Liver (tissue), 9 donors: ENCODE measurements around the gene RERE. TPM values are rescaled to one million over a fixed set of nuclear protein-coding genes. Genes with fewer than 3 reads are reported as not detected.

Experiments
- DNase-seq: peaks from one replicate; pipeline ENCODE4 v3.0.0-alpha.2; 2017; ENCODE audit warnings: low spot score
- H3K27ac ChIP-seq, 2 donors: one replicate each; pipeline ENCODE4 v1.7.0; 2013; ENCODE audit warnings: inconsistent platforms in 2 of 2, low read length in 2 of 2, control low read depth in 1 of 2, low read depth in 1 of 2, mild to moderate bottlenecking in 1 of 2
- H3K27me3 ChIP-seq, 4 donors: one replicate each; pipeline versions ENCODE4 v1.6.1 to v1.7.0; 2013; ENCODE audit warnings: low read length in 3 of 4, inconsistent platforms in 1 of 4, mild to moderate bottlenecking in 1 of 4, moderate library complexity in 1 of 4; ENCODE audit not compliant: control insufficient read depth in 4 of 4, insufficient read depth in 4 of 4
- H3K36me3 ChIP-seq, 4 donors: one replicate each; pipeline versions ENCODE4 v1.6.1 to v1.7.0; 2013; ENCODE audit warnings: low read length in 3 of 4, mild to moderate bottlenecking in 3 of 4, low read depth in 1 of 4, moderate library complexity in 1 of 4; ENCODE audit not compliant: control insufficient read depth in 4 of 4, insufficient read depth in 3 of 4
- H3K4me1 ChIP-seq, 4 donors: one replicate each; pipeline versions ENCODE4 v1.6.1 to v1.7.0; 2013; ENCODE audit warnings: low read length in 3 of 4, mild to moderate bottlenecking in 3 of 4, moderate library complexity in 1 of 4; ENCODE audit not compliant: control insufficient read depth in 4 of 4, insufficient read depth in 4 of 4
- H3K4me3 ChIP-seq, 3 donors: one replicate each; pipeline versions ENCODE4 v1.6.1 to v1.7.0; 2013; ENCODE audit warnings: low read length in 3 of 3, control low read depth in 1 of 3, low read depth in 1 of 3, mild to moderate bottlenecking in 1 of 3
- H3K9ac ChIP-seq, 2 donors: one replicate each; pipeline ENCODE4 v1.7.0; 2013; ENCODE audit warnings: low read length in 2 of 2, mild to moderate bottlenecking in 2 of 2, moderate library complexity in 2 of 2, control low read depth in 1 of 2, low read depth in 1 of 2
- H3K9me3 ChIP-seq, 4 donors: one replicate each; pipeline versions ENCODE4 v1.6.1 to v1.7.0; 2013; ENCODE audit warnings: low read length in 3 of 4; ENCODE audit not compliant: control insufficient read depth in 4 of 4
- ATF3 ChIP-seq: IDR thresholded peaks from 2 replicates; pipeline ENCODE4 v1.6.1; 2016; ENCODE audit warnings: antibody characterized with exemption
- EGR1 ChIP-seq, 2 donors: IDR thresholded peaks; 2 replicates each; pipeline ENCODE4 v1.6.1; 2016 to 2018; ENCODE audit warnings: antibody characterized with exemption in 2 of 2, low read depth in 2 of 2
- FOXA1 ChIP-seq: IDR thresholded peaks from 2 replicates; pipeline ENCODE4 v1.6.1; 2016; ENCODE audit warnings: antibody characterized with exemption
- FOXA2 ChIP-seq: IDR thresholded peaks from 2 replicates; pipeline ENCODE4 v1.6.1; 2016; ENCODE audit warnings: antibody characterized with exemption
- GABPA ChIP-seq, 2 donors: IDR thresholded peaks in 1 of 2; conservative IDR thresholded peaks in 1 of 2; 2 replicates each; pipeline ENCODE4 v1.6.1; 2016; ENCODE audit warnings: antibody characterized with exemption in 2 of 2, mild to moderate bottlenecking in 1 of 2, moderate library complexity in 1 of 2
- HNF4A ChIP-seq, 2 donors: conservative IDR thresholded peaks; 2 replicates each; pipeline ENCODE4 v1.6.1; 2016; ENCODE audit warnings: antibody characterized with exemption in 2 of 2, mild to moderate bottlenecking in 2 of 2
- JUND ChIP-seq, 2 donors: IDR thresholded peaks; 2 replicates each; pipeline ENCODE4 v1.6.1; 2016; ENCODE audit warnings: antibody characterized with exemption in 2 of 2
- NR2F2 ChIP-seq: IDR thresholded peaks from 2 replicates; pipeline ENCODE4 v1.6.1; 2016; ENCODE audit warnings: antibody characterized with exemption
- RAD21 ChIP-seq, 2 donors: IDR thresholded peaks; 2 replicates each; pipeline ENCODE4 v1.6.1; 2016; ENCODE audit warnings: antibody characterized with exemption in 2 of 2, mild to moderate bottlenecking in 2 of 2
- REST ChIP-seq: IDR thresholded peaks from 2 replicates; pipeline ENCODE4 v1.6.1; 2016; ENCODE audit warnings: antibody characterized with exemption, mild to moderate bottlenecking
- RXRA ChIP-seq, 2 donors: IDR thresholded peaks; 2 replicates each; pipeline ENCODE4 v1.6.1; 2017 to 2018; ENCODE audit warnings: antibody characterized with exemption in 2 of 2, mild to moderate bottlenecking in 1 of 2
- SP1 ChIP-seq: IDR thresholded peaks from 2 replicates; pipeline ENCODE4 v1.6.1; 2018; ENCODE audit warnings: antibody characterized with exemption, mild to moderate bottlenecking
- TAF1 ChIP-seq: conservative IDR thresholded peaks from 2 replicates; pipeline ENCODE4 v1.6.1; 2016; ENCODE audit warnings: antibody characterized with exemption, mild to moderate bottlenecking
- YY1 ChIP-seq: IDR thresholded peaks from 2 replicates; pipeline ENCODE4 v1.6.1; 2016; ENCODE audit warnings: antibody characterized with exemption, mild to moderate bottlenecking
- WGBS: extraction: QIAGEN DNeasy Blood & Tissue Kit; methylation state at CpG from one replicate; pipeline ENCODE4 v1.1.7; 2013; 5-methylcytosine and 5-hydroxymethylcytosine counted together
- polyA plus RNA-seq, 2 donors: library from polyadenylated mRNA; stranded (reverse) in 1 of 2; unstranded in 1 of 2; fragments of 200-250 nt in 1 of 2; fragments of >200 nt in 1 of 2; fragmentation: Nextera tagmentation in 1 of 2; extraction: Ambion mirVana in 1 of 2; gene quantifications; one replicate each; pipeline versions ENCODE4 v1.2.1 to v1.2.3, GENCODE V29; 2013 to 2015
- total RNA-seq, 2 donors: library from RNA; depleted of rRNA; stranded (reverse); fragments of >200 nt; gene quantifications; one replicate each; pipeline ENCODE4 v1.2.3, GENCODE V29; 2014
- TF ChIP-seq, protein P1 (sequence below): IDR thresholded peaks from 2 replicates; pipeline ENCODE4 v1.6.1; 2016; ENCODE audit warnings: antibody characterized with exemption
- donor health status: healthy.
- donor health status: healthy.
- donor health status: healthy.
- donor health status: healthy.
- donor health status: healthy.

RERE gene
- total and polyA plus RNA-seq, 4 donors = 9.8 to 49.1 (median 24.8) TPM

DNA sequence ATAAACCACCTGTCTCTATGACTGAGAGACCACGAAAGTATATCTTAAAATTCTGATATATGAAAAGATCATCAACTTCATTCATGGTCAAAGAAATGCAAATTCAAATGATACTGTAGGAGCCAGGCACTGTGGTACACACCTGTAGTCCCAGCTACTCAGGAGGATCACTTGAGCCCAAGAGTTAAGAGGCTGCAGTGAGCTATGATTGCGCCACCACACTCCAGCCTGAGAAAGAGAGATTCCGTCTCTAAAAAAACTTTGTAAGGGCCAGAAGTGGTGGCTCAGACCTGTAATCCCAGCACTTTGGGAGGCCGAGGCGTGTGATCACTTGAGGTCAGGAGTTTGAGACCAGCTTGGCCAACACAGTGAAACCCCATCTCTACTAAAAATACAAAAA lies 17.0 kb downstream of the RERE start:
- no peaks in the 10 kb centered on the region for H3K4me1 ChIP-seq

DNA sequence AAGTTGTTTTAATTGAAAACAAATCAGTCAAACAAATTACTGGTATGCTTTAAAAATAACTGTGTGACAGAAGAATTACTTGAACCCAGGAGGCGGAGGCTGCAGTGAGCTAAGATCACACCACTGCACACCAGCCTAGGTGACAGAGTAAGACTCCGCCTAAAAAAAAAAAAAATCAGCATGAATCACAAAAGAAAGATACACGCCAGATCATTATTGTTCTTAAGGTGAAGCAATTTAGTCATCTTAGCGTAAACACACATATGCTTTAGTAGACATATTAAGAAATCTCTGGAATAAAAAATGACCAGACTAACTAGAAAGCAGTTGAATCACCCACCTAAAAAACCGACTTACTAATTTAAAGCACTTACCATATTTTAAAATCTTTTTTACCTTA lies 20.2 kb downstream of the RERE start:
- Histone ChIP-seq H3K9ac (no peak overlapping the region), H3K36me3 (no peaks in the 10 kb centered on the region), H3K9me3 (no peaks in the 10 kb centered on the region), H3K27ac (no peak overlapping the region), H3K4me1 (no peaks in the 10 kb centered on the region), H3K27me3 (no peaks in the 10 kb centered on the region), H3K4me3 (no peak overlapping the region)
- DNase-seq = no peak
- 92% methylated on average over 5 of the region's 5 CpGs for WGBS
- TF ChIP-seq NR2F2 (no peak), FOXA2 (no peak), TAF1 (no peak), RXRA (IDR thresholded peaks at IDR 0.05) (no peak)

More for the DNA sequence above, 17.0 kb downstream of the RERE start:
- no peak overlapping the region for H3K4me3 ChIP-seq
- DNase-seq = no peak
- H3K27me3 ChIP-seq = no peaks in the 10 kb centered on the region
- no peaks in the 10 kb centered on the region for H3K9me3 ChIP-seq
- no peak overlapping the region for H3K27ac ChIP-seq
- H3K9ac ChIP-seq = no peak overlapping the region
- TF ChIP-seq SP1 (no peak), EGR1 (IDR thresholded peaks at IDR 0.05; ENCODE audit: low read depth in 2 of 2) (no peak), TAF1 (no peak), REST (no peak), RAD21 (IDR thresholded peaks at IDR 0.05) (no peak), JUND (IDR thresholded peaks at IDR 0.05) (no peak), HNF4A (conservative IDR thresholded peaks at IDR 0.05) (no peak), FOXA1 (no peak), RXRA (IDR thresholded peaks at IDR 0.05) (no peak), GABPA (IDR thresholded peaks at IDR 0.05 in 1 of 2, conservative IDR thresholded peaks at IDR 0.05 in 1 of 2) (no peak)
- TF ChIP-seq, protein P1, sequence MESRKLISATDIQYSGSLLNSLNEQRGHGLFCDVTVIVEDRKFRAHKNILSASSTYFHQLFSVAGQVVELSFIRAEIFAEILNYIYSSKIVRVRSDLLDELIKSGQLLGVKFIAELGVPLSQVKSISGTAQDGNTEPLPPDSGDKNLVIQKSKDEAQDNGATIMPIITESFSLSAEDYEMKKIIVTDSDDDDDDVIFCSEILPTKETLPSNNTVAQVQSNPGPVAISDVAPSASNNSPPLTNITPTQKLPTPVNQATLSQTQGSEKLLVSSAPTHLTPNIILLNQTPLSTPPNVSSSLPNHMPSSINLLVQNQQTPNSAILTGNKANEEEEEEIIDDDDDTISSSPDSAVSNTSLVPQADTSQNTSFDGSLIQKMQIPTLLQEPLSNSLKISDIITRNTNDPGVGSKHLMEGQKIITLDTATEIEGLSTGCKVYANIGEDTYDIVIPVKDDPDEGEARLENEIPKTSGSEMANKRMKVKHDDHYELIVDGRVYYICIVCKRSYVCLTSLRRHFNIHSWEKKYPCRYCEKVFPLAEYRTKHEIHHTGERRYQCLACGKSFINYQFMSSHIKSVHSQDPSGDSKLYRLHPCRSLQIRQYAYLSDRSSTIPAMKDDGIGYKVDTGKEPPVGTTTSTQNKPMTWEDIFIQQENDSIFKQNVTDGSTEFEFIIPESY = no peak
- 96% methylated on average over 5 of the region's 5 CpGs for WGBS
- H3K36me3 ChIP-seq = no peaks in the 10 kb centered on the region

GRCh38 chr1:8796812-8797211 lies 20.6 kb downstream of the RERE start:
- Histone ChIP-seq H3K9ac (no peak overlapping the region), H3K4me3 (no peak overlapping the region), H3K36me3 (no peaks in the 10 kb centered on the region), H3K4me1 (no peaks in the 10 kb centered on the region), H3K27ac (no peak overlapping the region), H3K9me3 (no peaks in the 10 kb centered on the region), H3K27me3 (no peaks in the 10 kb centered on the region)
- TF ChIP-seq EGR1 (IDR thresholded peaks at IDR 0.05; ENCODE audit: low read depth in 2 of 2) (no peak), GABPA (IDR thresholded peaks at IDR 0.05 in 1 of 2, conservative IDR thresholded peaks at IDR 0.05 in 1 of 2) (no peak), YY1 (no peak), NR2F2 (no peak), FOXA1 (no peak), RAD21 (IDR thresholded peaks at IDR 0.05) (no peak), FOXA2 (no peak), ATF3 (no peak)
- no peak for DNase-seq
- 56% methylated on average over 3 of the region's 3 CpGs for WGBS
